Measurements from ENCODE around the gene DTHD1.

The DTHD1 gene

GRCh38 chr4:36325499-36325898, 44.1 kb downstream of the DTHD1 start:
- Histone ChIP-seq H3K27me3 (no peaks in the 10 kb centered on the region), H3K4me3 (no peak overlapping the region), H3K27ac (peak overlapping the region in 10 of 11 experiments; percentile 52 to 96 (median 71); a peak in 18 of 22 replicates), H3K4me2 (peak overlapping the region; percentile 13 to 93 (median 53); a peak in 19 of 22 replicates), H4K20me1 (no peaks in the 10 kb centered on the region), H3K36me3 (no peaks in the 10 kb centered on the region), H3K9ac (peak overlapping the region in 6 of 11 experiments; percentile 23 to 84 (median 50); a peak in 13 of 22 replicates), H3K4me1 (peaks cover 27 to 90% (median 56%) of the 10 kb centered on the region in 10 experiments), H3K9me3 (replicated peaks in 1 of 11) (peaks cover 0 to 8% (median 0%) of the 10 kb centered on the region in 11 experiments; a peak in 2 of 22 replicates)
- TF ChIP-seq Cebpa-rat (IDR thresholded peaks at IDR 0.05) = 0 out of 22 replicates have a peak, but pooled peaks of 1 of the 11 experiments have one; percentile 16

- peak in 1 of 11 experiments; percentile 50; a peak in 1 of 22 replicates for TF ChIP-seq Cebpa-rat (IDR thresholded peaks at IDR 0.05)
- Histone ChIP-seq H3K9ac (peak overlapping the region in 6 of 11 experiments; percentile 23 to 84 (median 50); a peak in 13 of 22 replicates), H4K20me1 (no peaks in the 10 kb centered on the region), H3K27ac (peak overlapping the region in 10 of 11 experiments; percentile 52 to 96 (median 71); a peak in 18 of 22 replicates), H3K4me1 (peaks cover 23 to 86% (median 52%) of the 10 kb centered on the region in 10 experiments), H3K36me3 (no peaks in the 10 kb centered on the region), H3K27me3 (no peaks in the 10 kb centered on the region), H3K9me3 (replicated peaks in 1 of 11) (peaks cover 0 to 8% (median 0%) of the 10 kb centered on the region in 11 experiments; a peak in 2 of 22 replicates), H3K4me3 (no peak overlapping the region), H3K4me2 (peak overlapping the region; percentile 13 to 93 (median 53); a peak in 19 of 22 replicates)
Observed at GRCh38 chr4:36325926-36326325, 44.5 kb downstream of the DTHD1 start.

GRCh38 chr4:36326476-36327029, 45.1 kb downstream of the DTHD1 start:
- Histone ChIP-seq H3K4me2 (peak overlapping the region in 5 of 11 experiments; percentile 6 to 93 (median 72); a peak in 7 of 22 replicates), H3K9ac (peak overlapping the region in 1 of 11 experiments; percentile 84; a peak in 1 of 22 replicates), H3K36me3 (no peaks in the 10 kb centered on the region), H3K9me3 (replicated peaks in 1 of 11) (peaks cover 0 to 8% (median 0%) of the 10 kb centered on the region in 11 experiments; a peak in 2 of 22 replicates), H4K20me1 (no peaks in the 10 kb centered on the region), H3K4me1 (peaks cover 19 to 79% (median 46%) of the 10 kb centered on the region in 10 experiments; a peak in 19 of 20 replicates), H3K4me3 (no peak overlapping the region), H3K27ac (peak overlapping the region in 6 of 11 experiments; percentile 6 to 96 (median 88); a peak in 11 of 22 replicates), H3K27me3 (no peaks in the 10 kb centered on the region)
- no peak for TF ChIP-seq Cebpa-rat (IDR thresholded peaks at IDR 0.05)

GRCh38 chr4:36327400-36327799, 46.0 kb downstream of the DTHD1 start:
- H3K4me3 ChIP-seq = no peak overlapping the region

GRCh38 chr4:36328130-36328529, 46.7 kb downstream of the DTHD1 start:
- Histone ChIP-seq H3K9me3 (replicated peaks in 1 of 11) (peaks cover 0 to 8% (median 0%) of the 10 kb centered on the region in 11 experiments; a peak in 2 of 22 replicates), H3K9ac (no peak overlapping the region), H3K4me1 (peaks cover 20 to 73% (median 37%) of the 10 kb centered on the region in 10 experiments; a peak in 19 of 20 replicates), H3K4me3 (no peak overlapping the region), H3K27me3 (no peaks in the 10 kb centered on the region), H3K36me3 (no peaks in the 10 kb centered on the region), H3K4me2 (peak overlapping the region in 4 of 11 experiments; percentile 38 to 93 (median 82); a peak in 6 of 22 replicates), H3K27ac (peak overlapping the region in 4 of 11 experiments; percentile 38 to 96 (median 92); a peak in 9 of 22 replicates), H4K20me1 (no peaks in the 10 kb centered on the region)
- TF ChIP-seq Cebpa-rat (IDR thresholded peaks at IDR 0.05) = no peak

More at GRCh38 chr4:36327400-36327799, 46.0 kb downstream of the DTHD1 start:
- H3K9me3 ChIP-seq (replicated peaks in 1 of 11) = peaks cover 0 to 8% (median 0%) of the 10 kb centered on the region in 11 experiments; a peak in 2 of 22 replicates
- no peak overlapping the region for H3K9ac ChIP-seq
- peak overlapping the region in 4 of 11 experiments; percentile 38 to 96 (median 92); a peak in 6 of 22 replicates for H3K27ac ChIP-seq
- no peaks in the 10 kb centered on the region for H4K20me1 ChIP-seq
- no peaks in the 10 kb centered on the region for H3K27me3 ChIP-seq
- peak overlapping the region in 4 of 11 experiments; percentile 38 to 93 (median 82); a peak in 6 of 22 replicates for H3K4me2 ChIP-seq
- peaks cover 19 to 72% (median 43%) of the 10 kb centered on the region in 10 experiments; a peak in 19 of 20 replicates for H3K4me1 ChIP-seq
- TF ChIP-seq Cebpa-rat (IDR thresholded peaks at IDR 0.05) = no peak
- H3K36me3 ChIP-seq = no peaks in the 10 kb centered on the region

GRCh38 chr4:36329228-36329627, 47.8 kb downstream of the DTHD1 start:
- no peak for TF ChIP-seq Cebpa-rat (IDR thresholded peaks at IDR 0.05)
- Histone ChIP-seq H4K20me1 (no peaks in the 10 kb centered on the region), H3K9me3 (replicated peaks in 1 of 11) (peaks cover 0 to 8% (median 0%) of the 10 kb centered on the region in 11 experiments; a peak in 2 of 22 replicates), H3K4me1 (peaks cover 15 to 69% (median 31%) of the 10 kb centered on the region in 10 experiments; a peak in 19 of 20 replicates), H3K27ac (peak overlapping the region in 2 of 11 experiments; percentile 19 to 94; a peak in 2 of 22 replicates), H3K4me3 (no peak overlapping the region), H3K36me3 (no peaks in the 10 kb centered on the region), H3K27me3 (no peaks in the 10 kb centered on the region), H3K4me2 (peak overlapping the region in 2 of 11 experiments; percentile 93; a peak in 2 of 22 replicates), H3K9ac (no peak overlapping the region)

GRCh38 chr4:36330796-36331195, 49.4 kb downstream of the DTHD1 start:
- Histone ChIP-seq H3K4me1 (peaks cover 6 to 53% (median 18%) of the 10 kb centered on the region in 10 experiments; a peak in 19 of 20 replicates), H3K4me3 (no peak overlapping the region), H3K27me3 (no peaks in the 10 kb centered on the region), H3K27ac (no peak overlapping the region), H3K9me3 (replicated peaks in 1 of 11) (peaks cover 0 to 8% (median 0%) of the 10 kb centered on the region in 11 experiments; a peak in 2 of 22 replicates), H3K4me2 (no peak overlapping the region), H4K20me1 (no peaks in the 10 kb centered on the region), H3K9ac (no peak overlapping the region), H3K36me3 (no peaks in the 10 kb centered on the region)
- TF ChIP-seq Cebpa-rat (IDR thresholded peaks at IDR 0.05) = no peak

- H4K20me1 ChIP-seq = no peaks in the 10 kb centered on the region
- TF ChIP-seq Cebpa-rat (IDR thresholded peaks at IDR 0.05) = no peak
- no peak overlapping the region for H3K4me3 ChIP-seq
- H3K4me2 ChIP-seq = peak overlapping the region in 2 of 11 experiments; percentile 12 to 43; a peak in 3 of 22 replicates
- H3K27ac ChIP-seq = no peak overlapping the region
- H3K9ac ChIP-seq = no peak overlapping the region
- H3K27me3 ChIP-seq = no peaks in the 10 kb centered on the region
- peaks cover 0 to 8% (median 0%) of the 10 kb centered on the region in 11 experiments; a peak in 2 of 22 replicates for H3K9me3 ChIP-seq (replicated peaks in 1 of 11)
- peaks cover 6 to 47% (median 16%) of the 10 kb centered on the region in 10 experiments; a peak in 17 of 20 replicates for H3K4me1 ChIP-seq
- H3K36me3 ChIP-seq = no peaks in the 10 kb centered on the region
Observed at GRCh38 chr4:36332023-36332781, 50.8 kb downstream of the DTHD1 start.

Data from BLaER1 treated with 17β-estradiol and CSF1 and Interleukin-3, amounts not matched to agents 10 nM and 100 nM (cell line).